GM18907 (cell line): Measurements from ENCODE around the gene DCTD.

Experiments
- ATAC-seq: cut with Tn5 transposase; IDR thresholded peaks from one replicate; pipeline ENCODE4 v1.9.1; 2021; ENCODE audit warnings: mild to moderate bottlenecking, moderate library complexity; ENCODE audit not compliant: unreplicated experiment

DCTD gene

GRCh38 chr4:182874797-182875345 is 42.3 kb downstream of the DCTD start:
- no peak for ATAC-seq

GRCh38 chr4:182874304-182874751 is 42.9 kb downstream of the DCTD start:
- ATAC-seq: no peak

GRCh38 chr4:182873726-182874125 is 43.5 kb downstream of the DCTD start:
- no peak for ATAC-seq

- no peak for ATAC-seq
Measured at GRCh38 chr4:182873289-182873688, 43.9 kb downstream of the DCTD start.

- ATAC-seq: no peak
Measured at GRCh38 chr4:182872886-182873285, 44.3 kb downstream of the DCTD start.

- no peak for ATAC-seq
Measured at GRCh38 chr4:182871616-182872015, 45.6 kb downstream of the DCTD start.

GRCh38 chr4:182869697-182870096 is 47.5 kb downstream of the DCTD start:
- ATAC-seq: no peak

GRCh38 chr4:182866746-182867145 is 50.4 kb downstream of the DCTD start:
- no peak for ATAC-seq

GRCh38 chr4:182863501-182863900 is 53.7 kb downstream of the DCTD start:
- ATAC-seq: no peak

GRCh38 chr4:182862921-182863320 is 54.3 kb downstream of the DCTD start:
- no peak for ATAC-seq

GRCh38 chr4:182862141-182862875 is 54.9 kb downstream of the DCTD start:
- no peak for ATAC-seq

GRCh38 chr4:182861346-182861745 is 55.8 kb downstream of the DCTD start:
- ATAC-seq: no peak

- no peak for ATAC-seq
Measured at GRCh38 chr4:182859730-182860129, 57.5 kb downstream of the DCTD start.

GRCh38 chr4:182858711-182859110 is 58.5 kb downstream of the DCTD start:
- ATAC-seq: no peak

- ATAC-seq: no peak
Measured at GRCh38 chr4:182856862-182857261, 60.3 kb downstream of the DCTD start.

- no peak for ATAC-seq
Measured at GRCh38 chr4:182855877-182856276, 61.3 kb downstream of the DCTD start.

- no peak for ATAC-seq
Measured at GRCh38 chr4:182855312-182855711, 61.9 kb downstream of the DCTD start.

GRCh38 chr4:182854466-182854865 is 62.7 kb downstream of the DCTD start:
- ATAC-seq: no peak

- ATAC-seq: no peak
Measured at GRCh38 chr4:182853731-182854330, 63.4 kb downstream of the DCTD start.

GRCh38 chr4:182848685-182849084 is 68.5 kb downstream of the DCTD start:
- ATAC-seq: no peak

GRCh38 chr4:182847576-182848450 is 69.4 kb downstream of the DCTD start:
- ATAC-seq: no peak
